SU-DHL-6 (cell line): ENCODE results near the gene MT1E.

Experiments used
- H2AFZ ChIP-seq: fragments of 200-600 bp; sonication (generic); 2 replicates; pipeline ENCODE4 v1.6.1; 2014; ENCODE audit warnings: low read depth, mild to moderate bottlenecking, moderate library complexity, mixed read lengths, antibody characterized with exemption, low read length; ENCODE audit not compliant: severe bottlenecking
- H3F3A ChIP-seq: fragments of 200-600 bp; shearing (Covaris generic); 2 replicates; pipeline ENCODE4 v1.6.0; 2016; ENCODE audit warnings: antibody characterized with exemption, mild to moderate bottlenecking; ENCODE audit not compliant: insufficient read depth
- H3K27ac ChIP-seq: fragments of 200-600 bp; sonication (generic); 2 replicates; pipeline ENCODE4 v1.5.1; 2016; ENCODE audit warnings: low read depth, mild to moderate bottlenecking, low read length, moderate library complexity, mixed read lengths
- H3K27me3 ChIP-seq: fragments of 200-600 bp; sonication (generic), shearing (Covaris generic); 2 replicates; pipeline ENCODE4 v1.6.0; 2014; ENCODE audit warnings: mild to moderate bottlenecking, low read length
- H3K36me3 ChIP-seq: fragments of 200-600 bp; sonication (generic); 2 replicates; pipeline ENCODE4 v1.6.1; 2014; ENCODE audit warnings: mild to moderate bottlenecking, low read length, mixed read lengths
- H3K4me2 ChIP-seq: fragments of 300-600, 200-600 bp; shearing (Covaris generic), sonication (generic); 2 replicates; pipeline ENCODE4 v1.6.0; 2014; ENCODE audit warnings: low read length, low read depth, mild to moderate bottlenecking; ENCODE audit not compliant: poor library complexity, severe bottlenecking
- H3K4me3 ChIP-seq: fragments of 200-600 bp; sonication (generic); 2 replicates; pipeline ENCODE4 v1.5.1; 2014; ENCODE audit warnings: antibody characterized with exemption, low read length, mild to moderate bottlenecking, mixed read lengths; ENCODE audit not compliant: insufficient read depth, poor library complexity, severe bottlenecking
- H3K79me2 ChIP-seq: fragments of 200-600 bp; sonication (generic); 2 replicates; pipeline ENCODE4 v1.6.1; 2014; ENCODE audit warnings: mild to moderate bottlenecking, low read length, moderate library complexity; ENCODE audit not compliant: insufficient read depth
- H3K9ac ChIP-seq: fragments of 200-600 bp; sonication (generic); 2 replicates; pipeline ENCODE4 v1.7.0; 2014; ENCODE audit warnings: mild to moderate bottlenecking, low read length
- H3K9me2 ChIP-seq: fragments of 200-600 bp; sonication (generic); replicated peaks from 2 replicates; pipeline ENCODE4 v1.6.1; 2014; ENCODE audit warnings: low read length; ENCODE audit not compliant: insufficient read depth
- H3K9me3 ChIP-seq: fragments of 200-600 bp; sonication (generic); 2 replicates; pipeline ENCODE4 v1.6.1; 2014; ENCODE audit warnings: low read length, mixed read lengths; ENCODE audit not compliant: insufficient read depth
- H4K20me1 ChIP-seq: fragments of 200-600 bp; sonication (generic); 2 replicates; pipeline ENCODE4 v1.6.1; 2014; ENCODE audit warnings: low read depth, mild to moderate bottlenecking, antibody characterized with exemption, low read length, moderate library complexity, mixed read lengths
- CTCF ChIP-seq: fragments of 200-600 bp; sonication (generic); IDR thresholded peaks from one replicate; pipeline ENCODE4 v1.5.1; 2017; ENCODE audit warnings: antibody characterized with exemption, mild to moderate bottlenecking, low read length, moderate library complexity; ENCODE audit not compliant: insufficient read depth, poor library complexity, severe bottlenecking
- EZH2phosphoT487 ChIP-seq: fragments of 200-600 bp; sonication (generic), shearing (Covaris generic); conservative IDR thresholded peaks from 2 replicates; pipeline ENCODE4 v1.6.1; 2018; ENCODE audit warnings: mild to moderate bottlenecking, antibody characterized with exemption, low read length, moderate library complexity, mixed read lengths

MT1E gene

GRCh38 chr16:56653218-56653617 is 27.6 kb downstream of the MT1E start:
- Histone ChIP-seq H2AFZ (no peak overlapping the region), H3F3A (no peaks in the 10 kb centered on the region), H3K27me3 (no peaks in the 10 kb centered on the region), H3K27ac (no peak overlapping the region), H4K20me1 (no peaks in the 10 kb centered on the region), H3K9me3 (no peaks in the 10 kb centered on the region), H3K36me3 (no peaks in the 10 kb centered on the region), H3K9ac (no peak overlapping the region), H3K4me3 (no peak overlapping the region), H3K9me2 (no peaks in the 10 kb centered on the region), H3K4me2 (no peak overlapping the region), H3K79me2 (no peaks in the 10 kb centered on the region)
- no peak for TF ChIP-seq CTCF
- TF ChIP-seq EZH2phosphoT487, result no peak

GRCh38 chr16:56657555-56658326 is 32.2 kb downstream of the MT1E start, which contains the start of gene MT1F:
MT1F (plus strand) TSS chr16:56657959; CDS start chr16:56658059, 100 bp downstream.
- no peaks in the 10 kb centered on the region for H3K9me3 ChIP-seq
- H3K27ac ChIP-seq, result no peak within 1 kb of the TSS
- H4K20me1 ChIP-seq, result no peaks in the 10 kb centered on the region
- H3F3A ChIP-seq, result no peaks in the 10 kb centered on the region
- H3K4me3 ChIP-seq, result peak within 1 kb of the TSS; percentile 47
- H2AFZ ChIP-seq, result peak within 1 kb of the TSS; percentile 63
- H3K4me2 ChIP-seq, result peak within 1 kb of the TSS; percentile 52
- H3K79me2 ChIP-seq, result no peaks in the 10 kb centered on the region
- no peak for TF ChIP-seq CTCF
- no peak for TF ChIP-seq EZH2phosphoT487
- H3K27me3 ChIP-seq, result no peaks in the 10 kb centered on the region
- peak within 1 kb of the TSS; percentile 25; the same call in 1 of the 2 replicates for H3K9ac ChIP-seq
- no peaks in the 10 kb centered on the region for H3K9me2 ChIP-seq
- H3K36me3 ChIP-seq, result no peaks in the 10 kb centered on the region

DNA sequence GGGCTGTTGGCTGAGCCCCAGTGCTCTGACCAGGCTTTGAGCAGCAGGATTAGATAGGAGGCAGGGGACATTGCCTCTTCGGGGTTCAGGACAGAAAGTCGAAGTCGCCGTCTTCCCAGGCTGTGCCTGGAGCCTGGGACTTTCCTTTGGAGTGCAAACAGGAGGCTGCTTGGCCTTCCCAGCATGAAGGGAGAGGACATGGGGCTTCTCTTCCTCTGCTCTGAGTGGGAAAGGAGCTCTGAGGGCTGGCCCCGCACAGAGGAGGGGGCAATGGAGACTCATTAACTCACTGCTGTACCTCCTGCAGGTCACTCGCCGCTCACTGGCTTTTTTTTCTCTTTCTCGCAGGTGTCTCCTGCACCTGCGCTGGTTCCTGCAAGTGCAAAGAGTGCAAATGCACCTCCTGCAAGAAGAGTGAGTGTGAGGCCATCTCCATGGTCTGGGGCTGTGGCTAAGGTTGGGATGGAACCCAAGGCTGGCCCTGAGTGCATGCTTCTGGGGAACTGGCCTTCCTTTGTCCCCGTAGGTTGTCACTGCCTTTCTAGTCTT is 32.8 kb downstream of the MT1E start:
- Histone ChIP-seq H3K27me3 (no peaks in the 10 kb centered on the region), H3K9me3 (no peaks in the 10 kb centered on the region), H3K36me3 (no peaks in the 10 kb centered on the region), H4K20me1 (no peaks in the 10 kb centered on the region), H3K79me2 (no peaks in the 10 kb centered on the region), H3K4me3 (no peak overlapping the region), H2AFZ (no peak overlapping the region), H3K9me2 (no peaks in the 10 kb centered on the region), H3K4me2 (peak overlapping the region; percentile 52), H3K9ac (no peak overlapping the region; the same call in 1 of the 2 replicates), H3F3A (no peaks in the 10 kb centered on the region), H3K27ac (no peak overlapping the region)
- TF ChIP-seq EZH2phosphoT487, result no peak
- TF ChIP-seq CTCF, result no peak
